ENCODE measurements around the gene CNOT6L.

DNA sequence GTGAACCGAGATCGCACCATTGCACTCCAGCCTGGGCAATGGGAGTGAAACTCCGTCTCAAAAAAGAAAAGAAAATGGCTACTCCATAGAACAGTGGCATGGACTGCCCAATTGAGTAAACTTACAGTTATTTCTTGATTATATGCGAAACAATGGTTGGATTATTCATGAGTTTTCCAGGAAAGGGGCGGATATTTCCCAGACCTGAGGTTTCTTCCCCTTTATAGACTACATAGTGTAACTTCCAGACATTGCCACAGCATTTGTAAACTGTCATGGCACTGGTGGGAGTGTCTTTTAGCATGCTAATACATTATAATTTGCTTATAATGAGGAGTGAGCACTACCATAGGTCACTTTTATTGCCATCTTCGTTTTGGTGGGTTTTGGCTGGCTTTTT is 29.3 kb upstream of the CNOT6L start:
- no peak for TF ChIP-seq YY1 (IDR thresholded peaks at IDR 0.05; ENCODE audit: insufficient read depth, insufficient read length)
- TF ChIP-seq SUZ12 (IDR thresholded peaks at IDR 0.05; ENCODE audit: extremely low read depth, insufficient read depth, insufficient read length), result no peak
- TF ChIP-seq ZNF274 (IDR thresholded peaks at IDR 0.05; ENCODE audit: low read depth, low read length), result no peak
